H9 (cell line): ENCODE data around the gene ZNF213. TPM values are rescaled to one million over a fixed set of nuclear protein-coding genes. Genes with fewer than 3 reads are reported as not detected.

Experiments
- DNase-seq: peaks from one replicate; pipeline ENCODE4 v3.0.0-alpha.2; 2017
- H2AFZ ChIP-seq: one replicate; pipeline ENCODE4 v1.6.1; 2013; ENCODE audit warnings: mild to moderate bottlenecking, low read length, control low read depth, moderate library complexity
- H2AK5ac ChIP-seq: 2 replicates; pipeline ENCODE4 v1.6.1; 2013; ENCODE audit warnings: low read length, control low read depth, mixed read lengths; ENCODE audit not compliant: insufficient read length
- H2BK120ac ChIP-seq: one replicate; pipeline ENCODE4 v1.6.1; 2013; ENCODE audit warnings: low read depth, mild to moderate bottlenecking, low read length, control low read depth, inconsistent platforms; ENCODE audit not compliant: poor library complexity, severe bottlenecking
- H2BK12ac ChIP-seq: 2 replicates; pipeline ENCODE4 v1.6.1; 2013; ENCODE audit warnings: low read length, control low read depth, mixed read lengths, low read depth; ENCODE audit not compliant: insufficient read length
- H2BK15ac ChIP-seq: 2 replicates; pipeline ENCODE4 v1.6.1; 2013; ENCODE audit warnings: low read depth, low read length, control low read depth
- H2BK20ac ChIP-seq: one replicate; pipeline ENCODE4 v1.6.1; 2013; ENCODE audit warnings: low read depth, mild to moderate bottlenecking, low read length, control low read depth, inconsistent platforms; ENCODE audit not compliant: poor library complexity, severe bottlenecking
- H2BK5ac ChIP-seq: 2 replicates; pipeline ENCODE4 v1.6.1; 2013; ENCODE audit warnings: low read length, control low read depth, mixed read lengths; ENCODE audit not compliant: insufficient read length
- H3K14ac ChIP-seq: 2 replicates; pipeline ENCODE4 v1.6.1; 2013; ENCODE audit warnings: low read length, control low read depth; ENCODE audit not compliant: insufficient read depth
- H3K18ac ChIP-seq: 2 replicates; pipeline ENCODE4 v1.6.1; 2013; ENCODE audit warnings: low read depth, mild to moderate bottlenecking, mixed read lengths, low read length, control low read depth; ENCODE audit not compliant: insufficient read length
- H3K23ac ChIP-seq: 2 replicates; pipeline ENCODE4 v1.6.1; 2013; ENCODE audit warnings: low read length, control low read depth, mixed read lengths, low read depth; ENCODE audit not compliant: insufficient read length
- H3K23me2 ChIP-seq: 2 replicates; pipeline ENCODE4 v1.6.1; 2013; ENCODE audit warnings: low read depth, mild to moderate bottlenecking, mixed read lengths, low read length, control low read depth; ENCODE audit not compliant: insufficient read length, poor library complexity, severe bottlenecking
- H3K27ac ChIP-seq: 2 replicates; pipeline ENCODE4 v1.5.1; 2013; ENCODE audit warnings: low read length, control low read depth, mixed read lengths, low read depth; ENCODE audit not compliant: insufficient read length
- H3K27me3 ChIP-seq: 2 replicates; pipeline ENCODE4 v1.6.1; 2013; ENCODE audit warnings: low read length, control low read depth, inconsistent platforms; ENCODE audit not compliant: insufficient read depth
- H3K4ac ChIP-seq: 2 replicates; pipeline ENCODE4 v1.6.1; 2013; ENCODE audit warnings: low read depth, mild to moderate bottlenecking, control low read depth, inconsistent platforms, low read length, moderate library complexity
- H3K4me1 ChIP-seq: 2 replicates; pipeline ENCODE4 v1.6.1; 2013; ENCODE audit warnings: low read length, control low read depth, inconsistent platforms; ENCODE audit not compliant: insufficient read depth
- H3K4me2 ChIP-seq: 2 replicates; pipeline ENCODE4 v1.6.1; 2013; ENCODE audit warnings: low read length, control low read depth, mixed read lengths; ENCODE audit not compliant: insufficient read length, insufficient read depth
- H3K56ac ChIP-seq: 2 replicates; pipeline ENCODE4 v1.6.1; 2013; ENCODE audit warnings: low read depth, mild to moderate bottlenecking, mixed read lengths, low read length, control low read depth; ENCODE audit not compliant: insufficient read length
- H3K79me1 ChIP-seq: 2 replicates; pipeline ENCODE4 v1.6.1; 2013; ENCODE audit warnings: low read depth, mild to moderate bottlenecking, moderate library complexity, low read length, control low read depth, inconsistent platforms; ENCODE audit not compliant: insufficient read depth, poor library complexity, severe bottlenecking
- H3K79me2 ChIP-seq: 2 replicates; pipeline ENCODE4 v1.6.1; 2013; ENCODE audit warnings: low read length, control low read depth, inconsistent platforms; ENCODE audit not compliant: insufficient read depth
- H3K9ac ChIP-seq: 2 replicates; pipeline ENCODE4 v1.6.1; 2013; ENCODE audit warnings: low read length, control low read depth, mixed read lengths; ENCODE audit not compliant: insufficient read length; ENCODE audit errors: extremely low read depth
- H3K9me3 ChIP-seq: one replicate; pipeline ENCODE4 v1.6.1; 2013; ENCODE audit warnings: low read depth, low read length, inconsistent platforms; ENCODE audit not compliant: control insufficient read depth
- H3T11ph ChIP-seq: one replicate; pipeline ENCODE4 v1.6.1; 2013; ENCODE audit warnings: mild to moderate bottlenecking, low read length, control low read depth, inconsistent platforms
- H4K20me1 ChIP-seq: one replicate; pipeline ENCODE4 v1.6.1; 2013; ENCODE audit not compliant: control insufficient read depth, insufficient read length, insufficient read depth
- H4K5ac ChIP-seq: 2 replicates; pipeline ENCODE4 v1.6.1; 2013; ENCODE audit warnings: low read depth, mild to moderate bottlenecking, mixed read lengths, low read length, control low read depth; ENCODE audit not compliant: insufficient read length
- H4K8ac ChIP-seq: replicated peaks from 2 replicates; pipeline ENCODE4 v1.6.1; 2013; ENCODE audit warnings: low read length, control low read depth, mixed read lengths, low read depth; ENCODE audit not compliant: insufficient read length
- H4K91ac ChIP-seq: 2 replicates; pipeline ENCODE4 v1.6.1; 2013; ENCODE audit warnings: low read depth, mild to moderate bottlenecking, moderate library complexity, mixed read lengths, low read length, control low read depth; ENCODE audit not compliant: insufficient read length
- H3K27ac Mint-ChIP-seq, 3 experiments: 2 replicates in 2 of 3; 3 replicates in 1 of 3; pipeline ENCODE4 v1.8.0; 2020 to 2021; ENCODE audit warnings: mixed read lengths in 3 of 3, mild to moderate bottlenecking in 1 of 3, moderate library complexity in 1 of 3
- H3K27me3 Mint-ChIP-seq: 2 replicates; pipeline ENCODE4 v1.8.0; 2021; ENCODE audit warnings: low read depth, mild to moderate bottlenecking, moderate library complexity, mixed read lengths
- H3K36me3 Mint-ChIP-seq, 3 experiments: 2 replicates in 2 of 3; 3 replicates in 1 of 3; pipeline ENCODE4 v1.8.0; 2020 to 2021; ENCODE audit warnings: low read depth in 3 of 3, mixed read lengths in 3 of 3; ENCODE audit not compliant: insufficient read depth in 1 of 3
- H3K4me1 Mint-ChIP-seq, 2 experiments: 2 replicates each; pipeline ENCODE4 v1.8.0; 2020; ENCODE audit warnings: mixed read lengths in 2 of 2
- H3K4me3 Mint-ChIP-seq, 2 experiments: 2 replicates in 1 of 2; 3 replicates in 1 of 2; pipeline ENCODE4 v1.8.0; 2020 to 2021; ENCODE audit warnings: mild to moderate bottlenecking in 2 of 2, mixed read lengths in 2 of 2, moderate library complexity in 1 of 2
- H3K9me3 Mint-ChIP-seq, 2 experiments: 2 replicates in 1 of 2; 3 replicates in 1 of 2; pipeline ENCODE4 v1.8.0; 2020; ENCODE audit warnings: mild to moderate bottlenecking in 2 of 2, mixed read lengths in 2 of 2, moderate library complexity in 1 of 2
- CTCF ChIP-seq: fragments of 200-600 bp; sonication (generic); conservative IDR thresholded peaks from 3 replicates; pipeline ENCODE4 v1.8.0; 2021; ENCODE audit warnings: antibody characterized with exemption, mild to moderate bottlenecking
- WGBS: extraction: QIAGEN DNeasy Blood & Tissue Kit; methylation state at CpG from one replicate; pipeline ENCODE4 v1.1.7; 2013; ENCODE audit warnings: missing lambda C conversion rate, low lambda C conversion rate, mixed read lengths; ENCODE audit not compliant: insufficient read length; ENCODE audit errors: extremely low coverage; 5-methylcytosine and 5-hydroxymethylcytosine counted together
- total RNA-seq: library from RNA; stranded (reverse); gene quantifications from 2 replicates; pipeline ENCODE4 v1.2.1, GENCODE V29; 2021

The ZNF213 gene
- total RNA-seq, 1 experiment from 2014 or later, result 6.4 TPM

DNA sequence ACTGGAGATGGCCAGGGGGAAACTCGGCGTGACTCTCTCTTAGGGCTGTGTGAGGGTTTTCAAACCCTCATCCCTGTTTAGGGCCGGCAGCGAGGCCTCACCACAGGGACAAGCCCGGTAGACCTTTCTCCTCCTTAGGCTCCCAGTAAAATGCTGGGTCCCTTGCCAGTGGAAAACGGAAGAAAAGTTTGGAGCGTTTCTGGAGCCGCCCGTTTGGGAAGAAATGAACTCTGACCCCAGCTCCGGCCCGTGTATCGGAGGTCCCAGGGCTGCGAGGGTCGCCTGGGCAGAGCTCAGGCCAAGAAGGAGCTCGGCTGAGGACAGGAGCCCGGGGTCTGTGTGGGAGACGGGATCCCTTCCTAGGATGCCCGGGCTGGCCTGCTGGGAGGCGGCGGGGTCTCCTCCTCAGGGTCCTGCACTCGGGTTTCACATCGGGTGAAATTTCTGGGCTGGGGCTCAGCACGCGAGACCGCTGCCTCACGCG is 23.2 kb downstream of the ZNF213 start:
- H3K27ac ChIP-seq, result no peak overlapping the region
- Mint-ChIP-seq H3K27me3 (peaks cover 30% of the 10 kb centered on the region), H3K4me1 (peaks cover 3 to 15% of the 10 kb centered on the region in 2 experiments; a peak in 3 of 4 replicates), H3K9me3 (peaks cover 0 to 8% of the 10 kb centered on the region in 2 experiments; a peak in 4 of 5 replicates), H3K27ac (no peak overlapping the region), H3K4me3 (peak overlapping the region; percentile 77 to 95), H3K36me3 (no peaks in the 10 kb centered on the region; a peak in 2 of 7 replicates)
- H3K14ac ChIP-seq, result no peak overlapping the region
- H2BK20ac ChIP-seq, result no peak overlapping the region
- no peak overlapping the region for H2BK12ac ChIP-seq
- H3K9ac ChIP-seq, result no peak overlapping the region
- H2BK120ac ChIP-seq, result no peak overlapping the region
- no peak overlapping the region for H2BK15ac ChIP-seq
- peak overlapping the region; percentile 92 for H3K4me2 ChIP-seq
- no peak overlapping the region for H4K8ac ChIP-seq
- no peak overlapping the region for H3T11ph ChIP-seq
- no peak overlapping the region for H3K18ac ChIP-seq
- H2AFZ ChIP-seq, result no peak overlapping the region
- H3K27me3 ChIP-seq, result no peaks in the 10 kb centered on the region; the same call in 1 of the 2 replicates
- TF ChIP-seq CTCF, result no peak
- no peak for DNase-seq
- peaks cover 13% of the 10 kb centered on the region for H3K23me2 ChIP-seq
- H2AK5ac ChIP-seq, result no peak overlapping the region
- no peaks in the 10 kb centered on the region for H4K20me1 ChIP-seq
- H3K4me1 ChIP-seq, result peaks cover 2% of the 10 kb centered on the region; the same call in 1 of the 2 replicates
- H3K79me1 ChIP-seq, result no peaks in the 10 kb centered on the region
- H3K56ac ChIP-seq, result no peak overlapping the region
- no peak overlapping the region for H2BK5ac ChIP-seq
- no peak overlapping the region for H3K23ac ChIP-seq
- no peak overlapping the region for H4K91ac ChIP-seq
- no peak overlapping the region for H3K4ac ChIP-seq
- no peaks in the 10 kb centered on the region for H3K9me3 ChIP-seq
- no peak overlapping the region for H4K5ac ChIP-seq
- WGBS, result no CpG with 5 or more reads among the region's 27 CpGs
- H3K79me2 ChIP-seq, result no peaks in the 10 kb centered on the region
